Vagina (tissue), 2 donors: ENCODE data around the gene CPNE7. TPM values are rescaled to one million over a fixed set of nuclear protein-coding genes. Genes with fewer than 3 reads are reported as not detected.
"Not testable (repeated sequence)": the region's sequence is repeated elsewhere in the genome, so short reads cannot be mapped to it uniquely, and the experiment has no call there.

Source experiments
- DNase-seq, 2 donors: peaks; one replicate each; pipeline ENCODE4 v3.0.0-alpha.2; 2017; ENCODE audit errors: extremely low spot score in 2 of 2
- H3K27ac ChIP-seq: fragments of 200-600 bp; sonication (generic); one replicate; pipeline ENCODE4 v1.5.1; 2019
- H3K27me3 ChIP-seq: fragments of 200-600 bp; sonication (generic); one replicate; pipeline ENCODE4 v1.5.1; 2019
- H3K36me3 ChIP-seq, 2 donors: fragments of 200-600 bp; sonication (generic); one replicate each; pipeline ENCODE4 v1.5.1; 2017 to 2019
- H3K4me1 ChIP-seq: fragments of 200-600 bp; sonication (generic); one replicate; pipeline ENCODE4 v1.5.1; 2019
- H3K4me3 ChIP-seq, 2 donors: fragments of 200-600 bp; sonication (generic); 1 replicate in 1 of 2; 2 replicates in 1 of 2; pipeline ENCODE4 v1.5.1; 2016 to 2019
- H3K9me3 ChIP-seq: fragments of 200-600 bp; sonication (generic); one replicate; pipeline ENCODE4 v1.5.1; 2019
- POLR2A ChIP-seq, 2 donors: fragments of 450-650 bp; IDR thresholded peaks; one replicate each; pipeline ENCODE4 v1.6.1; 2017; ENCODE audit warnings: antibody characterized with exemption in 2 of 2, mild to moderate bottlenecking in 2 of 2, moderate library complexity in 2 of 2
- POLR2AphosphoS5 ChIP-seq, 2 donors: sonication (generic); formaldehyde crosslinking; IDR thresholded peaks; one replicate each; pipeline ENCODE4 v1.9.0; 2017; ENCODE audit warnings: antibody characterized with exemption in 2 of 2, mild to moderate bottlenecking in 2 of 2, low read depth in 1 of 2; ENCODE audit not compliant: insufficient read depth in 1 of 2
- intact Hi-C: fragments of 100-400 bp; cut with DNase I; formaldehyde crosslinking; loops from one replicate; pipeline ENCODE4 v1.15.1; 2023
- total RNA-seq: library from RNA; depleted of rRNA; stranded (reverse); fragments of >200 nt; gene quantifications from one replicate; pipeline ENCODE4 v1.2.3, GENCODE V29; 2016
- TF ChIP-seq, protein P1 (sequence below), 3 experiments: fragments of 450-650 bp in 2 of 3; fragments of 200-600 bp in 1 of 3; sonication (generic) in 1 of 3; IDR thresholded peaks; one replicate each; pipeline ENCODE4 v1.5.1; 2017 to 2019; ENCODE audit warnings: antibody characterized with exemption in 3 of 3, mild to moderate bottlenecking in 2 of 3, moderate library complexity in 2 of 3

Gene CPNE7
- total RNA-seq, 1 donor from 2014 or later: 4.9 TPM

DNA sequence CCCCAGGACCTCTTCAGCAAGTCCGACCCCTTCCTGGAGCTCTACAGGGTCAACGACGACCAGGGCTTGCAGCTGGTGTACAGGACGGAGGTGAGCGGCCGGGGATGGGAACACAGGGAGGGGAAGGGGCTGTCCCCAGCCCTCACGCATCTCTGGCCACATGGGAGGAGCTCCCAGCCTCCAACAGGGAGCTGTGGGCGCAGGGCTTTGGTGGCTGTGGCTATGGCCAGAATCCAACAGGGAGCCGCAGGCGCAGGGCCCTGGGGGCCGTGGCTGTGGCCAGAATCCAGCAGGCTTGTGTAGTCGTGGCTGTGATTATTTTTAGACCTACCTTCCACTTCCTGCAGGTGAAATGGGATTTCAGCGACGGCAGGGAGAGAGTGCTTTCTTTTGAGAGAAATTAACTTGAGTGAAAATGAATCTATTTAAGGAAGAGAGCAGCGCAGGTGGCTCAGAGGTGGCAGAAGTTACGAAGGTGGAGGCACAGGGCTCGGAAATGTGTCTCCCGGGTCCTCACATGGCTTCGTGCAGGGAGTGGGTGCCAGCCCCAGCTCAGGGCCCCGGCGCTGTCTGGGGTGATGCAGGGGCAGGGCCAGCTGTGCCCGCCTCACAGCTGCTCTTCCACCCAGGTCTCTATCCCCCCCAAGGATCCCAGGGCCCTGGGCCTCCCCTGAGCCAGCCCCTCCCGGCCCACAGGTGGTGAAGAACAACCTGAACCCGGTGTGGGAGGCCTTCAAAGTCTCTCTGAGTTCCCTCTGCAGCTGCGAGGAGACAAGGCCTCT lies 9.4 kb downstream of the CPNE7 start:
- no peaks in the 10 kb centered on the region for H3K9me3 ChIP-seq
- TF ChIP-seq POLR2AphosphoS5 (IDR thresholded peaks at IDR 0.05; ENCODE audit: insufficient read depth in 1 of 2, low read depth in 1 of 2) (no peak), POLR2A (IDR thresholded peaks at IDR 0.05) (no peak)
- TF ChIP-seq, protein P1, sequence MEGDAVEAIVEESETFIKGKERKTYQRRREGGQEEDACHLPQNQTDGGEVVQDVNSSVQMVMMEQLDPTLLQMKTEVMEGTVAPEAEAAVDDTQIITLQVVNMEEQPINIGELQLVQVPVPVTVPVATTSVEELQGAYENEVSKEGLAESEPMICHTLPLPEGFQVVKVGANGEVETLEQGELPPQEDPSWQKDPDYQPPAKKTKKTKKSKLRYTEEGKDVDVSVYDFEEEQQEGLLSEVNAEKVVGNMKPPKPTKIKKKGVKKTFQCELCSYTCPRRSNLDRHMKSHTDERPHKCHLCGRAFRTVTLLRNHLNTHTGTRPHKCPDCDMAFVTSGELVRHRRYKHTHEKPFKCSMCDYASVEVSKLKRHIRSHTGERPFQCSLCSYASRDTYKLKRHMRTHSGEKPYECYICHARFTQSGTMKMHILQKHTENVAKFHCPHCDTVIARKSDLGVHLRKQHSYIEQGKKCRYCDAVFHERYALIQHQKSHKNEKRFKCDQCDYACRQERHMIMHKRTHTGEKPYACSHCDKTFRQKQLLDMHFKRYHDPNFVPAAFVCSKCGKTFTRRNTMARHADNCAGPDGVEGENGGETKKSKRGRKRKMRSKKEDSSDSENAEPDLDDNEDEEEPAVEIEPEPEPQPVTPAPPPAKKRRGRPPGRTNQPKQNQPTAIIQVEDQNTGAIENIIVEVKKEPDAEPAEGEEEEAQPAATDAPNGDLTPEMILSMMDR (IDR thresholded peaks at IDR 0.05): no peak
- intact Hi-C loops: no loop called here
- H3K4me1 ChIP-seq: peaks cover 13% of the 10 kb centered on the region
- H3K36me3 ChIP-seq: no peaks in the 10 kb centered on the region
- DNase-seq: no peak
- H3K4me3 ChIP-seq: no peak overlapping the region
- H3K27ac ChIP-seq: no peak overlapping the region
- no peaks in the 10 kb centered on the region for H3K27me3 ChIP-seq

DNA sequence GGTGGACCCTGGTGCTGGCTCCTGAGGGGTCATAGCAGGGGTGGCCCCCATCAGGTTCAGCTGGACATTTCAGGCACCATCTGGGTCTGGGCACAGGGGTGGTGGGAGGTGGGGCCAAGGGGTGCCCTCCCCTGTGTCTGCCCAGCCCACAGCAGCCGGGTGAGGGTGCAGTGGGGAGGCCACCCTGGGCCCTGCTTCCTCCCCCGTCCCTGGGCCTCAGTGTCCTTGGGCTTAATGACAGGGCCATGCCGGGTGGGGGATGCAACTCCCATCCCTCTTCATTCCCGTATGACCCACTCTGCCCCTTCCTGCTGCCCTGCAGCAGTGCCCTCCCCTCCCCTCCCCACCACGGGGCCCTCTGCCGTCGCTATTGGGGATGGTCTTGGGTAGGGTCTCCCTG lies 10.7 kb downstream of the CPNE7 start:
- Histone ChIP-seq H3K9me3 (no peaks in the 10 kb centered on the region), H3K4me3 (no peak overlapping the region), H3K4me1 (peaks cover 13% of the 10 kb centered on the region), H3K27me3 (no peaks in the 10 kb centered on the region), H3K36me3 (no peaks in the 10 kb centered on the region), H3K27ac (no peak overlapping the region)
- no peak for DNase-seq
- intact Hi-C loops: no loop called here
- TF ChIP-seq, protein P1 (IDR thresholded peaks at IDR 0.05): no peak
- TF ChIP-seq POLR2A (IDR thresholded peaks at IDR 0.05) (no peak), POLR2AphosphoS5 (IDR thresholded peaks at IDR 0.05; ENCODE audit: insufficient read depth in 1 of 2, low read depth in 1 of 2) (no peak)

DNA sequence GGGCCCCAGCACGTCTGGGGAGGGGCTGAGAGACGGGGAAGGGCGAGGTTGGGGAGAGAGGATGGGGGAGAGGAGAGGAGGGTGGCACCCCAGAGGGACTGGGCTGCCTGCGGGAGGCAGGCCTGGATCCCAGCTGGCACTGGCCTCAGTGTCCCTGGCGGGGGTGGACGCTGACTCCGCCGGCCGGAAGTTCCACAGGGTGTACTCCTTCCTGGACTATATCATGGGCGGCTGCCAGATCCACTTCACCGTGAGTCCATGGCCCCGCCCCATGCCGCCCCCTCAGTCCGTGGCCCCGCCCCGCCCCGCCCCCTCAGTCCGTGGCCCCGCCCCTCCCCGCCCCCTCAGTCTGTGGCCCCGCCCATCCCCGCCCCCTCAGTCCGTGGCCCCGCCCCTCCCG lies 11.3 kb downstream of the CPNE7 start:
- intact Hi-C loops: no loop called here

DNA sequence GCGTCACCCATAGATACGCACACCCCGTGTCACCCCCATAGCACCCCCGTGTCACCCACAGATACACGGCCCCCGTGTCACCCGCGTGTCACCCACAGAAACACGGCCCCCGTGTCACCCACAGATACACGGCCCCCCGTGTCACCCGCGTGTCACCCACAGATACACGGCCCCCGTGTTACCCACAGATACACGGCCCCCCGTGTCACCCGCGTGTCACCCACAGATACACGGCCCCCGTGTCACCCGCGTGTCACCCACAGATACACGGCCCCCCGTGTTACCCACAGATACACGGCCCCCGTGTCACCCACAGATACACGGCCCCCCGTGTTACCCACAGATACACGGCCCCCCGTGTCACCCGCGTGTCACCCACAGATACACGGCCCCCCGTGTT lies 12.1 kb downstream of the CPNE7 start:
- H3K4me1 ChIP-seq, H3K36me3 ChIP-seq, H3K9me3 ChIP-seq, intact Hi-C loops, H3K4me3 ChIP-seq, H3K27me3 ChIP-seq, H3K27ac ChIP-seq, DNase-seq: not testable (repeated sequence)

More for the DNA sequence above, 11.3 kb downstream of the CPNE7 start:
- DNase-seq: no peak
- no peak overlapping the region for H3K27ac ChIP-seq
- no peaks in the 10 kb centered on the region for H3K36me3 ChIP-seq
- peaks cover 8% of the 10 kb centered on the region for H3K4me1 ChIP-seq
- TF ChIP-seq POLR2AphosphoS5 (IDR thresholded peaks at IDR 0.05; ENCODE audit: insufficient read depth in 1 of 2, low read depth in 1 of 2): no peak
- TF ChIP-seq POLR2A (IDR thresholded peaks at IDR 0.05): no peak
- TF ChIP-seq, protein P1 (IDR thresholded peaks at IDR 0.05): no peak
- no peaks in the 10 kb centered on the region for H3K27me3 ChIP-seq
- H3K4me3 ChIP-seq: no peak overlapping the region
- no peaks in the 10 kb centered on the region for H3K9me3 ChIP-seq

DNA sequence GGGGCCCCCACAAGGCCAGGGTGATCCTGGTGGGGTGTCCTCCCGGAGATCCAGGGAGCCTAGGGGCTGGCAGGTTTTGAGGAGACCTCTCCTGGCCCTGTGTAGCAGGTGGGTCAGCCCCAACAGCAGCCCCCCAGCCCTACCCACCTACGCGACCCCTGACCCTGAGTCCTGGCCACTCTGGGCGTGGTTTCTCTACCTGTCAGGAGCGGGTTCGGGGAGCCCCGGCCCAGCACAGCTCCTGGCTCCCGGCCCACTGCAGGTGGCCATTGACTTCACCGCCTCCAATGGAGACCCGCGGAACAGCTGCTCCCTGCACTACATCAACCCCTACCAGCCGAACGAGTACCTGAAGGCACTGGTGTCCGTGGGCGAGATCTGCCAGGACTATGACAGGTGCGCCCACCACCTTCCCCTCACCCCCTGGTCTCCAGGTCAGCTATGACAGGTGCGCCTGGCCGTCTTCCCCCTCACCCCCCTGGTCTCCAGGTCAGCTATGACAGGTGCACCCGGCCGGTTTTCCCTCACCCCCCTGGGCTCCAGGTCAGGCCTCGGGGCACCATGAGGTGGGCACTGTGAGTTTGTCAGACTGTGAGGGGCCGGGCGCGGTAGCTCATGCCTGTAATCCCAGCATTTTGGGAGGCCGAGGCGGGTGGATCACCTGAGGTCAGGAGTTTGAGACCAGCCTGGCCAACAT lies 13.0 kb downstream of the CPNE7 start:
- Histone ChIP-seq H3K4me3 (no peak overlapping the region), H3K27ac (no peak overlapping the region), H3K9me3 (no peaks in the 10 kb centered on the region), H3K4me1 (no peaks in the 10 kb centered on the region), H3K27me3 (no peaks in the 10 kb centered on the region), H3K36me3 (no peaks in the 10 kb centered on the region)
- TF ChIP-seq POLR2AphosphoS5 (IDR thresholded peaks at IDR 0.05; ENCODE audit: insufficient read depth in 1 of 2, low read depth in 1 of 2): no peak
- TF ChIP-seq, protein P1 (IDR thresholded peaks at IDR 0.05): no peak
- no peak for TF ChIP-seq POLR2A (IDR thresholded peaks at IDR 0.05)
- intact Hi-C loops: no loop called here
- DNase-seq: no peak
